ENCODE results near the gene HMGN2. TPM values are rescaled to one million over a fixed set of nuclear protein-coding genes. Genes with fewer than 3 reads are reported as not detected.
A peak's percentile ranks its signal among the peaks of the same experiment; 100 is the strongest.

Gene HMGN2
- total and polyA plus RNA-seq, 2 donors (not counting 1 experiment from before 2014, with no cell fraction given) = 326 to 457 TPM

DNA sequence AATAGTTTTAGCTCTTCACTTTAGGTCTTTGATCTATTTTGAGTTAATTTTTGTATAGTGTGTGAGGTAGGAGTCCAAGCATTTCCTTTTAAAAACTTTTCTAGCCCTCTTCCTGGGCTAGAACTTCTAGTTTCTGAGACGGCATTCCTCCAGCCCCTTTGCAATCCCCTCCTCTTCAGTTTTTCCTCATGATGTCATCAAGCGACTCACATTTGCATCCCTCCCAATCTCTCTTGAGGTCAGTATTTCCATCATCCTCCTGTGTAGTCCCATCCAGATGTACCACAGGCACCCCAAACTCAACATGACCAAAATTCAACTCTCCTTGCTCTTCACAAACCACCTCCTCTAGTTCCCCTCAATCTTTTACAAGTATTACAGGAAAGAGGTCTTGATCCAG, 10.7 kb downstream of the HMGN2 start:
- Histone ChIP-seq H3K4me3 (ENCODE audit: control extremely low read depth in 1 of 5, extremely low read depth in 1 of 5, insufficient read depth in 1 of 5, low read depth in 2 of 5, low read length in 4 of 5) (no peak overlapping the region), H3K79me2 (ENCODE audit: control insufficient read depth, insufficient read depth, low read length) (peaks cover 7% of the 10 kb centered on the region), H3K9ac (ENCODE audit: low read length) (no peak overlapping the region), H3K36me3 (replicated peaks in 1 of 2; ENCODE audit: control extremely low read depth in 1 of 2, control insufficient read depth in 1 of 2, extremely low read depth in 1 of 2, insufficient read depth in 2 of 2, low read length in 1 of 2) (peaks cover 2 to 5% of the 10 kb centered on the region in 2 experiments), H3K9me3 (ENCODE audit: control extremely low read depth in 1 of 3, control insufficient read depth in 2 of 3, insufficient read depth in 1 of 3, low read length in 2 of 3) (no peaks in the 10 kb centered on the region), H4K20me1 (ENCODE audit: control insufficient read depth, insufficient read depth, low read length, poor library complexity, severe bottlenecking) (no peaks in the 10 kb centered on the region), H3K4me2 (replicated peaks; ENCODE audit: low read depth, low read length, poor library complexity, severe bottlenecking) (no peak overlapping the region), H3K4me1 (ENCODE audit: control insufficient read depth in 2 of 2, insufficient read depth in 2 of 2, low read length in 2 of 2) (no peaks in the 10 kb centered on the region), H2AFZ (ENCODE audit: insufficient read depth, low read depth, low read length, poor library complexity, severe bottlenecking) (no peak overlapping the region), H3K27me3 (replicated peaks in 1 of 4; ENCODE audit: control extremely low read depth in 1 of 4, control insufficient read depth in 3 of 4, insufficient read depth in 4 of 4, low read length in 3 of 4) (no peaks in the 10 kb centered on the region), H3K27ac (ENCODE audit: low read length in 2 of 2) (peak overlapping the region in 1 of 2 donors; percentile 44)
- Mint-ChIP-seq H3K4me3 (no peak overlapping the region), H3K27me3 (no peaks in the 10 kb centered on the region), H3K27ac (peak overlapping the region; percentile 46), H3K9me3 (ENCODE audit: insufficient read depth) (no peaks in the 10 kb centered on the region), H3K4me1 (peaks cover 5% of the 10 kb centered on the region)
- 72% methylated on average over 2 of the region's 2 CpGs for WGBS (ENCODE audit: insufficient coverage)
- CTCF ChIA-PET = interaction anchor here (1.4 kb wide), 1 partner anchor 12 kb away, joined by 9 read pairs; no protein-coding TSS in a partner anchor
- ATAC-seq (ENCODE audit: low read depth) (no peak), DNase-seq (no peak)
- no peak for TF ChIP-seq EZH2 (IDR thresholded peaks at IDR 0.05; ENCODE audit: borderline replicate concordance, insufficient read depth, low read depth, low read length, poor library complexity, severe bottlenecking)
- TF ChIP-seq, protein P1, sequence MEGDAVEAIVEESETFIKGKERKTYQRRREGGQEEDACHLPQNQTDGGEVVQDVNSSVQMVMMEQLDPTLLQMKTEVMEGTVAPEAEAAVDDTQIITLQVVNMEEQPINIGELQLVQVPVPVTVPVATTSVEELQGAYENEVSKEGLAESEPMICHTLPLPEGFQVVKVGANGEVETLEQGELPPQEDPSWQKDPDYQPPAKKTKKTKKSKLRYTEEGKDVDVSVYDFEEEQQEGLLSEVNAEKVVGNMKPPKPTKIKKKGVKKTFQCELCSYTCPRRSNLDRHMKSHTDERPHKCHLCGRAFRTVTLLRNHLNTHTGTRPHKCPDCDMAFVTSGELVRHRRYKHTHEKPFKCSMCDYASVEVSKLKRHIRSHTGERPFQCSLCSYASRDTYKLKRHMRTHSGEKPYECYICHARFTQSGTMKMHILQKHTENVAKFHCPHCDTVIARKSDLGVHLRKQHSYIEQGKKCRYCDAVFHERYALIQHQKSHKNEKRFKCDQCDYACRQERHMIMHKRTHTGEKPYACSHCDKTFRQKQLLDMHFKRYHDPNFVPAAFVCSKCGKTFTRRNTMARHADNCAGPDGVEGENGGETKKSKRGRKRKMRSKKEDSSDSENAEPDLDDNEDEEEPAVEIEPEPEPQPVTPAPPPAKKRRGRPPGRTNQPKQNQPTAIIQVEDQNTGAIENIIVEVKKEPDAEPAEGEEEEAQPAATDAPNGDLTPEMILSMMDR (IDR thresholded peaks at IDR 0.05) = no peak
- POLR2A ChIA-PET = interaction anchor here (0.6 to 0.9 kb wide), 2 partner anchors 11 to 236 kb away, joined by 3 to 4 read pairs; partner anchors contain the start of gene HMGN2
- intact Hi-C loops (cut with micrococcal nuclease) = no loop called here

DNA sequence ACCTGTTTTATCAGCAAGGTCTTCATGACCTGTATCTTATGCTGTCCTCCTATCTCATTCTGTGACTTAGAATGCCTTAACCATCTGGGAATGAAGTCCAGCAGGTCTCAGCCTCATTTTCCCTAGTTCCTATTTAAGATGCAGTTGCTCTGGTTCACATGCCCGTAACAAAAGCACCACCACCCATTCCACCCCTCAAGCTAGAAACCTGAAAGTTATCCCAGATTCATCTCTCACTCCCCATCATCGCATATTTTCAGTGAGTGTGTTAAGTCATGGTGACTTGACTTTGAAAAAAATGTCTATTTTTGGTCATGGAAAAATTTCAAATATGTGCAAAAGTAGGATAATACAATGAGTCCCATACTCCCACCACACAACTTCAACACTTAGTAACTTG, 11.7 kb downstream of the HMGN2 start:
- Histone ChIP-seq H3K9me3 (ENCODE audit: control extremely low read depth in 1 of 3, control insufficient read depth in 2 of 3, insufficient read depth in 1 of 3, low read length in 2 of 3) (no peaks in the 10 kb centered on the region), H3K36me3 (replicated peaks in 1 of 2; ENCODE audit: control extremely low read depth in 1 of 2, control insufficient read depth in 1 of 2, extremely low read depth in 1 of 2, insufficient read depth in 2 of 2, low read length in 1 of 2) (peaks cover 0 to 2% of the 10 kb centered on the region in 2 experiments), H3K4me2 (replicated peaks; ENCODE audit: low read depth, low read length, poor library complexity, severe bottlenecking) (no peak overlapping the region), H3K4me1 (ENCODE audit: control insufficient read depth in 2 of 2, insufficient read depth in 2 of 2, low read length in 2 of 2) (no peaks in the 10 kb centered on the region), H2AFZ (ENCODE audit: insufficient read depth, low read depth, low read length, poor library complexity, severe bottlenecking) (no peak overlapping the region), H4K20me1 (ENCODE audit: control insufficient read depth, insufficient read depth, low read length, poor library complexity, severe bottlenecking) (no peaks in the 10 kb centered on the region), H3K27me3 (replicated peaks in 1 of 4; ENCODE audit: control extremely low read depth in 1 of 4, control insufficient read depth in 3 of 4, insufficient read depth in 4 of 4, low read length in 3 of 4) (no peaks in the 10 kb centered on the region), H3K9ac (ENCODE audit: low read length) (no peak overlapping the region), H3K79me2 (ENCODE audit: control insufficient read depth, insufficient read depth, low read length) (peaks cover 7% of the 10 kb centered on the region), H3K27ac (ENCODE audit: low read length in 2 of 2) (no peak overlapping the region), H3K4me3 (ENCODE audit: control extremely low read depth in 1 of 5, extremely low read depth in 1 of 5, insufficient read depth in 1 of 5, low read depth in 2 of 5, low read length in 4 of 5) (no peak overlapping the region)
- DNase-seq = no peak
- no peak for ATAC-seq (ENCODE audit: low read depth)
- H3K4me3 Mint-ChIP-seq = no peak overlapping the region
- intact Hi-C loops (cut with micrococcal nuclease) = no loop called here
- WGBS (ENCODE audit: insufficient coverage) = no CpG with 5 or more reads among the region's 2 CpGs
- H3K9me3 Mint-ChIP-seq (ENCODE audit: insufficient read depth) = no peaks in the 10 kb centered on the region
- no peak for TF ChIP-seq EZH2 (IDR thresholded peaks at IDR 0.05; ENCODE audit: borderline replicate concordance, insufficient read depth, low read depth, low read length, poor library complexity, severe bottlenecking)
- TF ChIP-seq, protein P1 (IDR thresholded peaks at IDR 0.05) = no peak
- CTCF ChIA-PET = no interaction called here
- H3K4me1 Mint-ChIP-seq = peaks cover 2% of the 10 kb centered on the region
- POLR2A ChIA-PET = interaction anchor here (0.9 kb wide), 1 partner anchor 12 kb away, joined by 3 read pairs; the partner anchor contains the start of gene HMGN2
- peak overlapping the region; percentile 41 for H3K27ac Mint-ChIP-seq
- H3K27me3 Mint-ChIP-seq = no peaks in the 10 kb centered on the region

All from B cell (primary cell).